8988T (cell line): ENCODE measurements around the gene LRP3.
A peak's percentile ranks its signal among the peaks of the same experiment; 100 is the strongest.
"Not testable (repeated sequence)": the region's sequence is repeated elsewhere in the genome, so short reads cannot be mapped to it uniquely, and the experiment has no call there.

Experiments used
- DNase-seq: peaks from one replicate; pipeline ENCODE4 v3.0.0; 2011

Gene LRP3

GRCh38 chr19:33176670-33177416 is 17.3 kb upstream of the LRP3 start:
- DNase-seq: peak; percentile 96

- no peak for DNase-seq
Measured at GRCh38 chr19:33177417-33177979, 16.6 kb upstream of the LRP3 start.

GRCh38 chr19:33186431-33187182 is 7.5 kb upstream of the LRP3 start:
- no peak for DNase-seq

GRCh38 chr19:33187183-33187540 is 7.0 kb upstream of the LRP3 start:
- DNase-seq: no peak

GRCh38 chr19:33189453-33189852 is 4.7 kb upstream of the LRP3 start:
- no peak for DNase-seq

GRCh38 chr19:33191092-33191491 is 3.0 kb upstream of the LRP3 start:
- not testable (repeated sequence) for DNase-seq

GRCh38 chr19:33191501-33191900 is 2.6 kb upstream of the LRP3 start:
- no peak for DNase-seq

- no peak for DNase-seq
Measured at GRCh38 chr19:33192010-33192409, 2.1 kb upstream of the LRP3 start.

GRCh38 chr19:33193269-33193864 is 763 bp upstream of the LRP3 start:
- DNase-seq: no peak

GRCh38 chr19:33194532-33194885 is 379 bp downstream of the LRP3 start:
- DNase-seq: peak; percentile 57

GRCh38 chr19:33194886-33195644 is 935 bp downstream of the LRP3 start:
- peak; percentile 63 for DNase-seq

GRCh38 chr19:33195645-33196347 is 1.7 kb downstream of the LRP3 start:
- DNase-seq: no peak

GRCh38 chr19:33196446-33197193 is 2.5 kb downstream of the LRP3 start:
- no peak for DNase-seq

- DNase-seq: no peak
Measured at GRCh38 chr19:33197591-33198000, 3.5 kb downstream of the LRP3 start.

- DNase-seq: no peak
Measured at GRCh38 chr19:33198169-33198568, 4.0 kb downstream of the LRP3 start.

- DNase-seq: no peak
Measured at GRCh38 chr19:33199441-33200265, 5.5 kb downstream of the LRP3 start.

GRCh38 chr19:33201473-33201872 is 7.3 kb downstream of the LRP3 start:
- no peak for DNase-seq

- no peak for DNase-seq
Measured at GRCh38 chr19:33201886-33202545, 7.9 kb downstream of the LRP3 start.

- no peak for DNase-seq
Measured at GRCh38 chr19:33202546-33203507, 8.7 kb downstream of the LRP3 start.
